Stimulated activated memory B cell treated with anti-CD40 and anti-IgM and Interleukin-4, amounts not matched to agents 10 μg/mL and 1 μg/mL and 100 μg/mL, for 72 hours (primary cell): ENCODE data around the gene RABGGTA.
A peak's percentile ranks its signal among the peaks of the same experiment; 100 is the strongest.

Experiments used
- ATAC-seq: fragments of 150-1000 bp; cut with Tn5 transposase; 2 replicates; pipeline ENCODE4 v1.10.0; 2021
- H3K27ac Mint-ChIP-seq: one replicate; pipeline ENCODE4 v1.8.0; 2022; ENCODE audit warnings: mild to moderate bottlenecking, mixed read lengths
- H3K27me3 Mint-ChIP-seq: one replicate; pipeline ENCODE4 v1.8.0; 2022; ENCODE audit warnings: mixed read lengths
- H3K36me3 Mint-ChIP-seq: one replicate; pipeline ENCODE4 v1.8.0; 2022; ENCODE audit warnings: mixed read lengths
- H3K4me1 Mint-ChIP-seq: one replicate; pipeline ENCODE4 v1.8.0; 2022; ENCODE audit warnings: mixed read lengths
- H3K4me3 Mint-ChIP-seq: one replicate; pipeline ENCODE4 v1.8.0; 2022; ENCODE audit warnings: mild to moderate bottlenecking, moderate library complexity, mixed read lengths
- H3K9me3 Mint-ChIP-seq: one replicate; pipeline ENCODE4 v1.8.0; 2022; ENCODE audit warnings: mixed read lengths

RABGGTA gene

GRCh38 chr14:24271134-24271833 lies at the start of gene RABGGTA:
Gene RABGGTA, minus strand, starts transcription at chr14:24271597. Its CDS starts 482 bp downstream, at chr14:24271115.
- Mint-ChIP-seq H3K4me1 (peaks cover 50% of the 10 kb centered on the region), H3K27ac (peak within 1 kb of the TSS; percentile 94), H3K27me3 (no peaks in the 10 kb centered on the region), H3K4me3 (peak within 1 kb of the TSS; percentile 97), H3K9me3 (no peaks in the 10 kb centered on the region), H3K36me3 (peaks cover 18% of the 10 kb centered on the region)
- ATAC-seq: peak; percentile 94

DNA sequence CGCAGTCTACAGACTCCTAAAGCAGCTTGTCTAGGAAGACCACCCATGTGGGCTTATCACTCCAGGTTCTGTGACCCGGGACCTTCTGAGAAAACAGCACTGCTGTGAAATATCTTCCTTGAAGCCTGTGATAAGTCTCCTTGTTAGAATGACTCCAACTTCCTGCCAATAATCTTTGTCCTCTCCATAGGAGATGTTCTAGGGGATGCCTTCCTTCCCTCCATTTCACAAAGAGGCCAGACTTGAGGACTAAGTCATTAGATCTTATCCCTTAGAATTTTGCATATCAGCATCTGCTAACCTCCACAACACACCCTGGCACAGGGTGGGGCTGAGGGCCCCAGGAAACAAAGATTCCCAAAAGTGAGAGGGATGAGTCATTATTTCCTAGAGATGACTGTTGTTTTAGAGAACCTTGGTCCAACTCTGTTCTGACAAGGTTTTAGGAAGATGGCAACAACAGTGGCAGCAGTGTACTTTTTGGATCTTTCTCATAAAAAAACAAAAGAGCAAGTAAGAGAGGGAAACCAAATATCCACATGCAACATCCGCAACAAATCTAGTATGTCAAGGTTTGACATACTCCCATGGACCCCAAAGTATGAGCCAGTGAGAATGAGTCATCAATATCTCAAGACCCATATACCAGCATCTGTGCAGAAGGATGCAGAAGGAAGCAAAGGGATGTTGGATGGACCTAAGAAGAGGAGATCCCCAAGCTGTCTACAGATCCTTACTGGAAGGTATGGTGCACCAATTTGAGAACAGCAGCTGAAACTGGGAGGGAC lies 45.9 kb upstream of the RABGGTA start:
- no peak for ATAC-seq
- H3K27ac Mint-ChIP-seq: no peak overlapping the region

GRCh38 chr14:24316597-24316950 lies 45.2 kb upstream of the RABGGTA start:
- no peaks in the 10 kb centered on the region for H3K9me3 Mint-ChIP-seq
- no peak for ATAC-seq
- peaks cover 27% of the 10 kb centered on the region for H3K4me1 Mint-ChIP-seq
- H3K36me3 Mint-ChIP-seq: peaks cover 4% of the 10 kb centered on the region
- H3K4me3 Mint-ChIP-seq: no peak overlapping the region
- peaks cover 22% of the 10 kb centered on the region for H3K27me3 Mint-ChIP-seq
- H3K27ac Mint-ChIP-seq: no peak overlapping the region

More for the DNA sequence above, 45.9 kb upstream of the RABGGTA start:
- Mint-ChIP-seq H3K4me3 (no peak overlapping the region), H3K4me1 (peaks cover 20% of the 10 kb centered on the region), H3K9me3 (no peaks in the 10 kb centered on the region), H3K27me3 (peaks cover 24% of the 10 kb centered on the region), H3K36me3 (peaks cover 4% of the 10 kb centered on the region)

GRCh38 chr14:24315807-24316596 lies 44.6 kb upstream of the RABGGTA start:
- peaks cover 4% of the 10 kb centered on the region for H3K36me3 Mint-ChIP-seq
- peak; percentile 11 for ATAC-seq
- H3K9me3 Mint-ChIP-seq: no peaks in the 10 kb centered on the region
- peaks cover 30% of the 10 kb centered on the region for H3K4me1 Mint-ChIP-seq
- peaks cover 22% of the 10 kb centered on the region for H3K27me3 Mint-ChIP-seq
- no peak overlapping the region for H3K4me3 Mint-ChIP-seq
- H3K27ac Mint-ChIP-seq: no peak overlapping the region

- ATAC-seq: no peak
- Mint-ChIP-seq H3K27me3 (peaks cover 20% of the 10 kb centered on the region), H3K9me3 (no peaks in the 10 kb centered on the region), H3K4me1 (peaks cover 33% of the 10 kb centered on the region), H3K4me3 (no peak overlapping the region), H3K27ac (no peak overlapping the region), H3K36me3 (peaks cover 4% of the 10 kb centered on the region)
These were observed 43.9 kb upstream of the RABGGTA start for GRCh38 chr14:24315243-24315806.

DNA sequence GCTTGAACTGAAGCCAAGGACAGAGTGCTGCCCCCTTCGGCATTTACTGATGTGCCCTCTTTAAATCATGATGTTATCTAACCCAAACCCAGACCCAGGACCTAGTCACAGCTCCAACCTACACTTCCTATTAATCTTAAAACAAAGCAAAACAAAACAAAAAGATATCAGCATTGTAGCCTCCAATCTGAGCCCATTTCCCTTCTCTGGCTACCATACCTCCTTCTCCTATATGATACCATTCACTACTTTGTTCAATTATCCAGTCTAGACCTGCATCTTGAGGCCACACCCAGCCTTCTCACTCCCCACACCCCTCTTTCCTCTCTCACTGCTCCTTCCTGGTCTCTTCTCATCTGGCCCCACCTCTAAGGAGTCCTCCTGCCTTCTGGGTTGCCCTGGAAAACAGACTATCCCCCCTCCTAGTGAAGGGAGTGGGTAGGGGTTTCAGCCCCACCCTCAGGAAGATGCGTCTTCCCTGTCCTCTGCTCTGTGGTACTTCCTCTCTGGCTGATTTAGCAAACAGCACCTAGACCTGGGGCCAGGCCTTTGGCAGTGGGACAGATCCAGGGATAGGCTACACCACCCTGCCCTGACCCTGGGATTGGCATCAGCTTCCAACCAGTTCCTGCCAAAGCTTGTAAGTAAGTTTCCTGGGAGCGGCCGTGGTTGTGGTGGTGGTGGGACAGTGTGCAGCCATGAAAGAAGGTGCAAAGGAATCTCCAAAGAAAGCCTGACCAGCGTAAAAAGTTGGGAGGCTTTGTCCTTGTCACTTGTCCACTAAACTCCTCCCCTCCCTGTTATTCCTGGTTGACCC lies 43.2 kb upstream of the RABGGTA start:
- H3K9me3 Mint-ChIP-seq: no peaks in the 10 kb centered on the region
- ATAC-seq: no peak
- peak overlapping the region; percentile 26 for H3K27ac Mint-ChIP-seq
- no peak overlapping the region for H3K4me3 Mint-ChIP-seq
- peaks cover 4% of the 10 kb centered on the region for H3K36me3 Mint-ChIP-seq
- H3K27me3 Mint-ChIP-seq: peaks cover 13% of the 10 kb centered on the region
- H3K4me1 Mint-ChIP-seq: peaks cover 40% of the 10 kb centered on the region

GRCh38 chr14:24313913-24314312 lies 42.5 kb upstream of the RABGGTA start:
- H3K36me3 Mint-ChIP-seq: peaks cover 11% of the 10 kb centered on the region
- H3K27ac Mint-ChIP-seq: no peak overlapping the region
- peaks cover 6% of the 10 kb centered on the region for H3K27me3 Mint-ChIP-seq
- no peak for ATAC-seq
- H3K4me3 Mint-ChIP-seq: no peak overlapping the region
- H3K9me3 Mint-ChIP-seq: no peaks in the 10 kb centered on the region
- peaks cover 47% of the 10 kb centered on the region for H3K4me1 Mint-ChIP-seq

GRCh38 chr14:24312736-24313507 lies 41.5 kb upstream of the RABGGTA start:
- Mint-ChIP-seq H3K27me3 (no peaks in the 10 kb centered on the region), H3K27ac (peak overlapping the region; percentile 77), H3K9me3 (no peaks in the 10 kb centered on the region), H3K4me3 (no peak overlapping the region), H3K4me1 (peaks cover 54% of the 10 kb centered on the region), H3K36me3 (peaks cover 12% of the 10 kb centered on the region)
- no peak for ATAC-seq

- Mint-ChIP-seq H3K4me3 (peak overlapping the region; percentile 76), H3K4me1 (peaks cover 58% of the 10 kb centered on the region), H3K27ac (peak overlapping the region; percentile 77), H3K27me3 (no peaks in the 10 kb centered on the region), H3K9me3 (no peaks in the 10 kb centered on the region), H3K36me3 (peaks cover 12% of the 10 kb centered on the region)
- ATAC-seq: no peak
These were observed 40.6 kb upstream of the RABGGTA start for GRCh38 chr14:24311837-24312615.

GRCh38 chr14:24310646-24311604 lies 39.5 kb upstream of the RABGGTA start, which contains the start of gene LTB4R:
Gene LTB4R, plus strand, starts transcription at chr14:24311502. Its CDS starts 4,150 bp downstream, at chr14:24315652.
- H3K9me3 Mint-ChIP-seq: no peaks in the 10 kb centered on the region
- ATAC-seq: peak; percentile 89
- no peaks in the 10 kb centered on the region for H3K27me3 Mint-ChIP-seq
- H3K4me3 Mint-ChIP-seq: peak within 1 kb of the TSS; percentile 76
- peaks cover 22% of the 10 kb centered on the region for H3K36me3 Mint-ChIP-seq
- H3K4me1 Mint-ChIP-seq: peaks cover 58% of the 10 kb centered on the region
- H3K27ac Mint-ChIP-seq: peak within 1 kb of the TSS; percentile 77

DNA sequence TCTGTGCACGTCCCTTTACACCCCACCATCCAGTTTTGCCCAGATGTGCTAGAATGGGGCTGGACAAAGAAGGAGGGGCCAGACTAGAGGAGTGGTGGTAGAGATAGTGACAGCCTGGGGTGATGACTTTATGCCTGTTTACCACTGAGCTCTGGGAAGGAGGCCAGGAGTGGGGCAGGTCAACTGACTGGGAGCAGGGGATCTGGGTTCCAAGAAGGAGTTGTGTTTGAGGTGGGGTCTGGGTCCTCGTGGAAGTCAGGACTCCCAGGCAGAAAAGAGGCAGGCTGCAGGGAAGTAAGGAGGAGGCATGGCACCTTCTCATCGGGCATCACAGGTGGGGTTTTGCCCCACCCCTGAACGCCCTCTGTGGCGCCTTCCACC lies 38.9 kb upstream of the RABGGTA start:
- Mint-ChIP-seq H3K36me3 (peaks cover 25% of the 10 kb centered on the region), H3K27me3 (no peaks in the 10 kb centered on the region), H3K9me3 (no peaks in the 10 kb centered on the region), H3K4me1 (peaks cover 58% of the 10 kb centered on the region), H3K4me3 (peak overlapping the region; percentile 76), H3K27ac (peak overlapping the region; percentile 77)
- ATAC-seq: no peak

- no peak for ATAC-seq
- no peaks in the 10 kb centered on the region for H3K9me3 Mint-ChIP-seq
These were observed 38.3 kb upstream of the RABGGTA start, which contains the start of gene LTB4R2 for GRCh38 chr14:24309538-24310264. Gene LTB4R2, plus strand, starts transcription at chr14:24310140. Its CDS starts 525 bp downstream, at chr14:24310665.

More at GRCh38 chr14:24309538-24310264, 38.3 kb upstream of the RABGGTA start, which contains the start of gene LTB4R2:
- peaks cover 57% of the 10 kb centered on the region for H3K4me1 Mint-ChIP-seq
- H3K4me3 Mint-ChIP-seq: peak within 1 kb of the TSS; percentile 76
- H3K27me3 Mint-ChIP-seq: no peaks in the 10 kb centered on the region
- peaks cover 31% of the 10 kb centered on the region for H3K36me3 Mint-ChIP-seq
- H3K27ac Mint-ChIP-seq: peak within 1 kb of the TSS; percentile 77
